ENCODE measurements around the gene CMPK2. TPM values are rescaled to one million over a fixed set of nuclear protein-coding genes. Genes with fewer than 3 reads are reported as not detected.

CMPK2 gene
- total and polyA plus RNA-seq, 9 of the 15 experiments (the other 6 are each of a cell fraction or from before 2014, with no cell fraction given) = 2.6 to 10.5 (median 5.0) TPM

DNA sequence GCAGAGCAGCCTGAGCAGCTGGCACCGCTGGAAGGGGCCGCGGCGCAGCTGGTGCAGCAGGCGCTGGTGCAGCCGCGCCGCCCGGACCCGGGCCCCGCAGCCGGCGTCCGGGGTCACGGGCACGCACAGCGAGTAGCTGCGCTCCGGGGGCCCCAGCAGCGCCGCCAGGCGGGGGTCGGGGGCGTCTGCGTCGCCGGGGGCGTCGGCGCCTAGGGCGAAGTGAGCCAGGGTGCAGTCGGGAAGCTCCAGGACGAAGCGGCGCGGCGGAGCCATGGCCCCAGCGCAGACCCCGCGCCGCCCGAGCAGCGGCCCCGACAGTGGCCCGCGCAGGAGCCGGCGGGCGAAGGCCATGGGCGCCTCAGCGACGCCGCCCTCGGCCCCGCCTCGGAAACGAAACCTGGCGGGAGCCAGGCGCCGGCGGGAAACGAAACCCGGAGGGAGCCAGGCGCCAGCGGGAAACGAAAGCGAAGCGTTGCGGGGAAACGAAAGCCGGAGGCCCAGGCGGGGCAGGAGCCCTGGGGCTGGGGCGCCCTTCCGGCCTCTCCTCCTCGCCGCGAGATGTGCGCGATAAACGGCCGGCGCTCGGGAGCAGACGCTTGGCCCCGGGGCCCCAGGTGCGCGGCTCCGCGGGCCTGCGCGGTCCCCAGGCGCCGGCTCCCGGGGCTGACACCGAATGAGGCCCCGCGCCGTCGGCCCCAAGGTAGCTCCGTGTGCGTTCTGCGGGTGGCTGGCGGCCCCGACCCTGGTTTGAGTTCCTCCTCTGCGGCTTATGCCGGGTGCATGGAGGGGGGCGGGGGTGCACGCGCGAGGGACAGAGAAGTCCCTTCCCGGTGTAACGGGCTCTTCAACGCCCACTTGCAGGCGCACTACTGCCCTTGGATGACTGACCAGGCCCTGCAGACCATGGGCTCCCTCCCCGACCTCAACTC, at the start of gene CMPK2 (continued):
- TF ChIP-seq, protein P1, sequence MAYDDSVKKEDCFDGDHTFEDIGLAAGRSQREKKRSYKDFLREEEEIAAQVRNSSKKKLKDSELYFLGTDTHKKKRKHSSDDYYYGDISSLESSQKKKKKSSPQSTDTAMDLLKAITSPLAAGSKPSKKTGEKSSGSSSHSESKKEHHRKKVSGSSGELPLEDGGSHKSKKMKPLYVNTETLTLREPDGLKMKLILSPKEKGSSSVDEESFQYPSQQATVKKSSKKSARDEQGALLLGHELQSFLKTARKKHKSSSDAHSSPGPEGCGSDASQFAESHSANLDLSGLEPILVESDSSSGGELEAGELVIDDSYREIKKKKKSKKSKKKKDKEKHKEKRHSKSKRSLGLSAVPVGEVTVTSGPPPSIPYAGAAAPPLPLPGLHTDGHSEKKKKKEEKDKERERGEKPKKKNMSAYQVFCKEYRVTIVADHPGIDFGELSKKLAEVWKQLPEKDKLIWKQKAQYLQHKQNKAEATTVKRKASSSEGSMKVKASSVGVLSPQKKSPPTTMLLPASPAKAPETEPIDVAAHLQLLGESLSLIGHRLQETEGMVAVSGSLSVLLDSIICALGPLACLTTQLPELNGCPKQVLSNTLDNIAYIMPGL (CRISPR knock-in tag; IDR thresholded peaks at IDR 0.05) = peak; percentile 34; the same call in 1 of the 2 replicates
- TF ChIP-seq STAT5A (IDR thresholded peaks at IDR 0.05; ENCODE audit: borderline replicate concordance, low read length) = peak; percentile 17; the same call in 1 of the 2 replicates
- TF ChIP-seq, protein P2, sequence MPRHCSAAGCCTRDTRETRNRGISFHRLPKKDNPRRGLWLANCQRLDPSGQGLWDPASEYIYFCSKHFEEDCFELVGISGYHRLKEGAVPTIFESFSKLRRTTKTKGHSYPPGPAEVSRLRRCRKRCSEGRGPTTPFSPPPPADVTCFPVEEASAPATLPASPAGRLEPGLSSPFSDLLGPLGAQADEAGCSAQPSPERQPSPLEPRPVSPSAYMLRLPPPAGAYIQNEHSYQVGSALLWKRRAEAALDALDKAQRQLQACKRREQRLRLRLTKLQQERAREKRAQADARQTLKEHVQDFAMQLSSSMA (CRISPR knock-in tag; IDR thresholded peaks at IDR 0.05) = no peak
- TF ChIP-seq HEY1 (CRISPR knock-in tag; IDR thresholded peaks at IDR 0.05; ENCODE audit: borderline replicate concordance) = no peak
- no peak for TF ChIP-seq SNRNP70 (optimal IDR thresholded peaks at IDR 0.05; ENCODE audit: low read depth, low read length)
- TF ChIP-seq, protein P3, sequence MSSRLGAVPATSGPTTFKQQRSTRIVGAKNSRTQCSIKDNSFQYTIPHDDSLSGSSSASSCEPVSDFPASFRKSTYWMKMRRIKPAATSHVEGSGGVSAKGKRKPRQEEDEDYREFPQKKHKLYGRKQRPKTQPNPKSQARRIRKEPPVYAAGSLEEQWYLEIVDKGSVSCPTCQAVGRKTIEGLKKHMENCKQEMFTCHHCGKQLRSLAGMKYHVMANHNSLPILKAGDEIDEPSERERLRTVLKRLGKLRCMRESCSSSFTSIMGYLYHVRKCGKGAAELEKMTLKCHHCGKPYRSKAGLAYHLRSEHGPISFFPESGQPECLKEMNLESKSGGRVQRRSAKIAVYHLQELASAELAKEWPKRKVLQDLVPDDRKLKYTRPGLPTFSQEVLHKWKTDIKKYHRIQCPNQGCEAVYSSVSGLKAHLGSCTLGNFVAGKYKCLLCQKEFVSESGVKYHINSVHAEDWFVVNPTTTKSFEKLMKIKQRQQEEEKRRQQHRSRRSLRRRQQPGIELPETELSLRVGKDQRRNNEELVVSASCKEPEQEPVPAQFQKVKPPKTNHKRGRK (tag; IDR thresholded peaks at IDR 0.05) = no peak
- TF ChIP-seq KDM1A (IDR thresholded peaks at IDR 0.05) = no peak
- TF ChIP-seq TBL1XR1 (IDR thresholded peaks at IDR 0.05; ENCODE audit: low read length in 2 of 2) = no peak
- TF ChIP-seq, protein P4, sequence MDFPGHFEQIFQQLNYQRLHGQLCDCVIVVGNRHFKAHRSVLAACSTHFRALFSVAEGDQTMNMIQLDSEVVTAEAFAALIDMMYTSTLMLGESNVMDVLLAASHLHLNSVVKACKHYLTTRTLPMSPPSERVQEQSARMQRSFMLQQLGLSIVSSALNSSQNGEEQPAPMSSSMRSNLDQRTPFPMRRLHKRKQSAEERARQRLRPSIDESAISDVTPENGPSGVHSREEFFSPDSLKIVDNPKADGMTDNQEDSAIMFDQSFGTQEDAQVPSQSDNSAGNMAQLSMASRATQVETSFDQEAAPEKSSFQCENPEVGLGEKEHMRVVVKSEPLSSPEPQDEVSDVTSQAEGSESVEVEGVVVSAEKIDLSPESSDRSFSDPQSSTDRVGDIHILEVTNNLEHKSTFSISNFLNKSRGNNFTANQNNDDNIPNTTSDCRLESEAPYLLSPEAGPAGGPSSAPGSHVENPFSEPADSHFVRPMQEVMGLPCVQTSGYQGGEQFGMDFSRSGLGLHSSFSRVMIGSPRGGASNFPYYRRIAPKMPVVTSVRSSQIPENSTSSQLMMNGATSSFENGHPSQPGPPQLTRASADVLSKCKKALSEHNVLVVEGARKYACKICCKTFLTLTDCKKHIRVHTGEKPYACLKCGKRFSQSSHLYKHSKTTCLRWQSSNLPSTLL (IDR thresholded peaks at IDR 0.05) = no peak
- TF ChIP-seq ATF1 (CRISPR knock-in tag; IDR thresholded peaks at IDR 0.05) = no peak
- peak; percentile 65 for TF ChIP-seq ATF1 (tag; IDR thresholded peaks at IDR 0.05)
- TF ChIP-seq ZNF140 (CRISPR knock-in tag; IDR thresholded peaks at IDR 0.05) = no peak
- TF ChIP-seq MYBL2 (IDR thresholded peaks at IDR 0.05; ENCODE audit: low read depth) = no peak
- no peak for TF ChIP-seq MYBL2 (CRISPR knock-in tag; IDR thresholded peaks at IDR 0.05; ENCODE audit: borderline replicate concordance)

Measured in K562 (cell line).